Heart right ventricle (tissue), 16 donors: Measurements from ENCODE around the gene ASB5. TPM values are rescaled to one million over a fixed set of nuclear protein-coding genes. Genes with fewer than 3 reads are reported as not detected.
A peak's percentile ranks its signal among the peaks of the same experiment; 100 is the strongest.

Experiments used
- ATAC-seq, 8 donors: fragments of 200-7000 bp; cut with Tn5 transposase; one replicate each; pipeline ENCODE4 v1.9.1; 2020; ENCODE audit warnings: mild to moderate bottlenecking in 8 of 8, moderate library complexity in 8 of 8, moderate number of reproducible peaks in 1 of 8
- DNase-seq, 2 donors: peaks; one replicate each; pipeline ENCODE4 v3.0.0-alpha.2; 2020
- H3K27ac ChIP-seq, 10 donors: fragments of 200-600 bp; sonication (generic) in 2 of 10; one replicate each; pipeline versions ENCODE4 v1.5.0 to v1.8.0; 2020 to 2022; ENCODE audit warnings: mild to moderate bottlenecking in 3 of 10
- H3K27me3 ChIP-seq, 7 donors: fragments of 200-600 bp; one replicate each; pipeline ENCODE4 v1.8.0; 2021 to 2022; ENCODE audit warnings: mild to moderate bottlenecking in 2 of 7
- H3K36me3 ChIP-seq, 9 donors: fragments of 200-600 bp; sonication (generic) in 1 of 9; one replicate each; pipeline versions ENCODE4 v1.5.0 to v1.8.0; 2020 to 2022; ENCODE audit warnings: mild to moderate bottlenecking in 2 of 9
- H3K4me1 ChIP-seq, 9 donors: fragments of 200-600 bp; sonication (generic) in 1 of 9; one replicate each; pipeline versions ENCODE4 v1.5.0 to v1.8.0; 2020 to 2022; ENCODE audit warnings: mild to moderate bottlenecking in 4 of 9
- H3K4me3 ChIP-seq, 10 donors: fragments of 200-600 bp; sonication (generic) in 2 of 10; one replicate each; pipeline versions ENCODE4 v1.5.0 to v1.8.0; 2020 to 2022; ENCODE audit warnings: mild to moderate bottlenecking in 7 of 10, moderate library complexity in 2 of 10
- H3K9me3 ChIP-seq, 11 donors: fragments of 200-600 bp in 10 of 11; sonication (generic) in 2 of 11; one replicate each; pipeline versions ENCODE4 v1.5.0 to v1.8.0; 2013 to 2022; ENCODE audit warnings: mild to moderate bottlenecking in 2 of 11, control low read depth in 1 of 11, moderate library complexity in 1 of 11
- CTCF ChIP-seq, 9 donors: fragments of 200-600 bp; sonication (generic) in 2 of 9; IDR thresholded peaks; one replicate each; pipeline versions ENCODE4 v1.5.0 to v1.8.0; 2021 to 2022; ENCODE audit warnings: antibody characterized with exemption in 9 of 9, mild to moderate bottlenecking in 5 of 9, moderate library complexity in 1 of 9
- WGBS, 2 donors: extraction: QIAGEN DNeasy Blood & Tissue Kit; methylation state at CpG; one replicate each; pipeline ENCODE4 v1.1.7; 2013; ENCODE audit warnings: inconsistent platforms in 1 of 2; 5-methylcytosine and 5-hydroxymethylcytosine counted together
- intact Hi-C, 10 donors: fragments of 100-400 bp; cut with DNase I; formaldehyde crosslinking; loops; one replicate each; pipeline versions ENCODE4 v1.11.1 to v1.14.2; 2022
- polyA plus RNA-seq, 2 donors: library from polyadenylated mRNA; stranded (reverse); fragments of 200-250 nt; gene quantifications; one replicate each; pipeline ENCODE4 v1.2.3, GENCODE V29; 2013
- total RNA-seq, 10 donors: library from RNA; stranded (reverse); fragmentation: NEBNext Ultra II Directional in 3 of 10; extraction: Animal tissue kit (Norgen Biotek cat#: 25700) in 3 of 10; gene quantifications; one replicate each; pipeline versions ENCODE4 v1.2.1 to v1.2.4, GENCODE V29; 2021 to 2023
- donor health status: Arrhythmogenic right ventricular cardiomyopathy.
- donor health status: ischemic (EF 13 %, LVEDD 7.1; RV severe dilation, severe dysfunction).
- donor health status: healthy with polysubstance abuse.
- donor health status: DM: no; HTN: yes; CAD: no.
- donor health status: DM: no; HTN: no; CAD: no.
- donor health status: ischemic (EF 25% LVEDD 6.9; RV normal size, moderate dysfunction).
- donor health status: ischemic (EF 25% LVEDD 5.7; RV mildly dilated, moderate dysfunction).
- donor health status: healthy.
- donor health status: DM: yes; HTN: yes; CAD: no.
- donor health status: Ischemic cardiomyopathy.
- donor health status: ischemic (EF 35%, LVEDD 5.7; RV mildly dilated, moderate dysfunction).
- donor health status: nonischemic (EF 11% LVEDD 7.7; RV severe dilation, severe dysfunction).
- donor health status: DM: yes; HTN: yes; CAD: no.
- donor health status: PGD.
- donor health status: ischemic (EF 29% LVEDD 5.4; RV normal size, mild dysfunction).
- donor health status: nonischemic (EF 23%, LVEDD 6.1; RV moderate dilation, normal function).

The ASB5 gene
- total and polyA plus RNA-seq, 12 donors = 0.95 to 6.5 (median 3.8) TPM

GRCh38 chr4:176272799-176273198 is 3.8 kb upstream of the ASB5 start:
- ATAC-seq (no peak), DNase-seq (no peak)
- Histone ChIP-seq H3K9me3 (no peaks in the 10 kb centered on the region), H3K27ac (no peak overlapping the region), H3K27me3 (no peaks in the 10 kb centered on the region), H3K4me1 (peaks cover 0 to 6% (median 0%) of the 10 kb centered on the region in 9 donors), H3K36me3 (no peaks in the 10 kb centered on the region), H3K4me3 (no peak overlapping the region)
- no peak for TF ChIP-seq CTCF (IDR thresholded peaks at IDR 0.05)
- WGBS, 2 donors = 61 to 65% methylated on average over 3 of the region's 3 CpGs
- intact Hi-C loops = loop anchor here in 4 of 10 donors (5.0 to 10.0 kb wide), 2 partner anchors 35 to 78 kb away; partner anchors contain the start of gene SPATA4 (in 4 of the 4)

- no peaks in the 10 kb centered on the region for H3K27me3 ChIP-seq
- no peaks in the 10 kb centered on the region for H3K36me3 ChIP-seq
- no peak overlapping the region for H3K27ac ChIP-seq
- H3K4me3 ChIP-seq = no peak overlapping the region
- no peaks in the 10 kb centered on the region for H3K9me3 ChIP-seq
- intact Hi-C loops = loop anchor here in 4 of 10 donors (5.0 to 10.0 kb wide), 2 partner anchors 34 to 77 kb away; partner anchors contain the start of gene SPATA4 (in 4 of the 4)
- no peak for ATAC-seq
- peaks cover 0 to 6% (median 0%) of the 10 kb centered on the region in 9 donors for H3K4me1 ChIP-seq
- 81% methylated on average over 3 of the region's 3 CpGs for WGBS, 2 donors
- TF ChIP-seq CTCF (IDR thresholded peaks at IDR 0.05) = no peak
- DNase-seq = no peak
Measured at GRCh38 chr4:176271749-176272148, 2.7 kb upstream of the ASB5 start.

GRCh38 chr4:176270669-176271068 is 1.6 kb upstream of the ASB5 start:
- peaks cover 0 to 6% (median 0%) of the 10 kb centered on the region in 9 donors for H3K4me1 ChIP-seq
- H3K27ac ChIP-seq = no peak overlapping the region
- H3K27me3 ChIP-seq = no peaks in the 10 kb centered on the region
- intact Hi-C loops = loop anchor here in 4 of 10 donors (5.0 to 10.0 kb wide), 2 partner anchors 33 to 76 kb away; partner anchors contain the start of gene SPATA4 (in 4 of the 4)
- no peak for TF ChIP-seq CTCF (IDR thresholded peaks at IDR 0.05)
- no peak overlapping the region for H3K4me3 ChIP-seq
- no peaks in the 10 kb centered on the region for H3K36me3 ChIP-seq
- 56 to 67% methylated on average over 5 of the region's 5 CpGs for WGBS, 2 donors
- H3K9me3 ChIP-seq = no peaks in the 10 kb centered on the region
- ATAC-seq = peak in 1 of 8 donors; percentile 42
- DNase-seq = no peak

- Histone ChIP-seq H3K27ac (no peak overlapping the region), H3K9me3 (no peaks in the 10 kb centered on the region), H3K36me3 (no peaks in the 10 kb centered on the region), H3K4me1 (no peaks in the 10 kb centered on the region), H3K27me3 (no peaks in the 10 kb centered on the region), H3K4me3 (no peak overlapping the region)
- intact Hi-C loops = no loop called here
- DNase-seq = no peak
- TF ChIP-seq CTCF (IDR thresholded peaks at IDR 0.05) = no peak
- 93 to 98% methylated on average over 2 of the region's 2 CpGs for WGBS, 2 donors
- ATAC-seq = no peak
Measured at GRCh38 chr4:176266026-176266425, 3.0 kb downstream of the ASB5 start.
